CD14-positive monocyte (primary cell): Measurements from ENCODE around the gene CYSTM1. TPM values are rescaled to one million over a fixed set of nuclear protein-coding genes. Genes with fewer than 3 reads are reported as not detected.

Experiments
- DNase-seq, 3 donors: peaks; one replicate each; pipeline ENCODE4 v3.0.0-alpha.2; 2011 to 2022
- H2AFZ ChIP-seq: 2 replicates; pipeline ENCODE4 v1.6.0; 2012; ENCODE audit warnings: mild to moderate bottlenecking, low read depth, low read length, inconsistent platforms; ENCODE audit not compliant: insufficient read depth, poor library complexity, severe bottlenecking
- H3K27ac ChIP-seq, 2 donors: 1 replicate in 1 of 2; 2 replicates in 1 of 2; pipeline ENCODE4 v1.5.1; 2012 to 2013; ENCODE audit warnings: low read length in 2 of 2, control low read depth in 1 of 2, inconsistent platforms in 1 of 2, low read depth in 1 of 2, mild to moderate bottlenecking in 1 of 2
- H3K27me3 ChIP-seq, 2 donors: one replicate each; pipeline versions ENCODE4 v1.6.0 to v1.6.1; 2011 to 2013; ENCODE audit warnings: low read length in 2 of 2; ENCODE audit not compliant: control insufficient read depth in 2 of 2, insufficient read depth in 2 of 2
- H3K36me3 ChIP-seq, 2 donors: replicated peaks in 1 of 2; 1 replicate in 1 of 2; 2 replicates in 1 of 2; pipeline versions ENCODE4 v1.5.1 to v1.6.1; 2012 to 2013; ENCODE audit warnings: low read length in 2 of 2, control low read depth in 1 of 2, inconsistent platforms in 1 of 2, mild to moderate bottlenecking in 1 of 2; ENCODE audit not compliant: insufficient read depth in 2 of 2, control insufficient read depth in 1 of 2
- H3K4me1 ChIP-seq, 2 donors: 1 replicate in 1 of 2; 2 replicates in 1 of 2; pipeline versions ENCODE4 v1.5.1 to v1.6.1; 2012 to 2013; ENCODE audit warnings: low read length in 2 of 2, control low read depth in 1 of 2, inconsistent platforms in 1 of 2, mild to moderate bottlenecking in 1 of 2, moderate library complexity in 1 of 2; ENCODE audit not compliant: insufficient read depth in 2 of 2, control insufficient read depth in 1 of 2
- H3K4me2 ChIP-seq: replicated peaks from 2 replicates; pipeline ENCODE3; 2012; ENCODE audit warnings: low read length, moderate library complexity, mild to moderate bottlenecking; ENCODE audit not compliant: poor library complexity, severe bottlenecking; ENCODE audit errors: extremely low read depth
- H3K4me3 ChIP-seq, 3 experiments: fragments of 200-600 bp in 1 of 3; sonication (generic) in 1 of 3; replicated peaks in 1 of 3; 1 replicate in 2 of 3; 2 replicates in 1 of 3; pipeline ENCODE4 v1.5.1; 2011 to 2013; ENCODE audit warnings: low read length in 3 of 3, mild to moderate bottlenecking in 3 of 3, control low read depth in 2 of 3, low read depth in 2 of 3, inconsistent platforms in 1 of 3, moderate library complexity in 1 of 3
- H3K79me2 ChIP-seq: 2 replicates; pipeline ENCODE4 v1.6.0; 2012; ENCODE audit warnings: mild to moderate bottlenecking, control low read depth, inconsistent platforms, low read length, moderate library complexity; ENCODE audit not compliant: insufficient read depth
- H3K9ac ChIP-seq: 2 replicates; pipeline ENCODE4 v1.6.0; 2017; ENCODE audit warnings: low read length, mild to moderate bottlenecking; ENCODE audit not compliant: insufficient read depth, poor library complexity, severe bottlenecking
- H3K9me3 ChIP-seq, 2 donors: replicated peaks in 1 of 2; 1 replicate in 1 of 2; 2 replicates in 1 of 2; pipeline versions ENCODE4 v1.5.1 to v1.6.1; 2012 to 2013; ENCODE audit warnings: low read length in 2 of 2, control low read depth in 1 of 2; ENCODE audit not compliant: control insufficient read depth in 1 of 2, insufficient read depth in 1 of 2
- H4K20me1 ChIP-seq: 2 replicates; pipeline ENCODE4 v1.6.0; 2012; ENCODE audit warnings: mild to moderate bottlenecking, low read length, control low read depth, moderate library complexity; ENCODE audit not compliant: insufficient read depth
- H3K27ac Mint-ChIP-seq, 7 donors: one replicate each; pipeline ENCODE4 v1.8.0; 2020; ENCODE audit warnings: mild to moderate bottlenecking in 7 of 7, mixed read lengths in 7 of 7, moderate library complexity in 6 of 7, inconsistent platforms in 2 of 7
- H3K27me3 Mint-ChIP-seq, 3 donors: one replicate each; pipeline ENCODE4 v1.8.0; 2021 to 2022; ENCODE audit warnings: low read depth in 3 of 3, mild to moderate bottlenecking in 3 of 3, mixed read lengths in 3 of 3, moderate library complexity in 3 of 3, inconsistent platforms in 1 of 3
- H3K36me3 Mint-ChIP-seq, 2 donors: one replicate each; pipeline ENCODE4 v1.8.0; 2020; ENCODE audit warnings: mixed read lengths in 2 of 2, inconsistent platforms in 1 of 2, mild to moderate bottlenecking in 1 of 2
- H3K4me1 Mint-ChIP-seq: one replicate; pipeline ENCODE4 v1.8.0; 2020; ENCODE audit warnings: mild to moderate bottlenecking, mixed read lengths
- H3K4me3 Mint-ChIP-seq, 2 donors: one replicate each; pipeline ENCODE4 v1.8.0; 2020; ENCODE audit warnings: mild to moderate bottlenecking in 2 of 2, mixed read lengths in 2 of 2, moderate library complexity in 1 of 2
- H3K9me3 Mint-ChIP-seq, 7 donors: one replicate each; pipeline ENCODE4 v1.8.0; 2020 to 2022; ENCODE audit warnings: mixed read lengths in 7 of 7, mild to moderate bottlenecking in 6 of 7, moderate library complexity in 6 of 7, inconsistent platforms in 2 of 7
- WGBS: methylation state at CpG from one replicate; pipeline ENCODE4 v1.1.5; 2013; ENCODE audit warnings: missing lambda C conversion rate; ENCODE audit not compliant: insufficient coverage; 5-methylcytosine and 5-hydroxymethylcytosine counted together
- intact Hi-C, 2 donors: fragments of 100-400 bp; cut with micrococcal nuclease; formaldehyde crosslinking; loops; one replicate each; pipeline versions ENCODE4 v1.15.0 to v1.15.1; 2023
- polyA plus RNA-seq, 3 donors: library from polyadenylated mRNA; depleted of rRNA in 1 of 3; unstranded in 2 of 3; stranded (reverse) in 1 of 3; fragments of 300-500 nt in 2 of 3; fragments of >200 nt in 1 of 3; fragmentation: Illumina TruSeq in 2 of 3; gene quantifications; 1 replicate in 2 of 3; 2 replicates in 1 of 3; pipeline ENCODE4 v1.2.3, GENCODE V29; 2012 to 2021
- TF ChIP-seq, protein P1 (sequence below): fragments of 200-600 bp; IDR thresholded peaks from one replicate; pipeline ENCODE4 v1.8.0; 2022; ENCODE audit warnings: antibody characterized with exemption, mild to moderate bottlenecking

The CYSTM1 gene
- polyA plus RNA-seq, 3 donors = 14.0 to 40.0 (median 36.7) TPM

DNA sequence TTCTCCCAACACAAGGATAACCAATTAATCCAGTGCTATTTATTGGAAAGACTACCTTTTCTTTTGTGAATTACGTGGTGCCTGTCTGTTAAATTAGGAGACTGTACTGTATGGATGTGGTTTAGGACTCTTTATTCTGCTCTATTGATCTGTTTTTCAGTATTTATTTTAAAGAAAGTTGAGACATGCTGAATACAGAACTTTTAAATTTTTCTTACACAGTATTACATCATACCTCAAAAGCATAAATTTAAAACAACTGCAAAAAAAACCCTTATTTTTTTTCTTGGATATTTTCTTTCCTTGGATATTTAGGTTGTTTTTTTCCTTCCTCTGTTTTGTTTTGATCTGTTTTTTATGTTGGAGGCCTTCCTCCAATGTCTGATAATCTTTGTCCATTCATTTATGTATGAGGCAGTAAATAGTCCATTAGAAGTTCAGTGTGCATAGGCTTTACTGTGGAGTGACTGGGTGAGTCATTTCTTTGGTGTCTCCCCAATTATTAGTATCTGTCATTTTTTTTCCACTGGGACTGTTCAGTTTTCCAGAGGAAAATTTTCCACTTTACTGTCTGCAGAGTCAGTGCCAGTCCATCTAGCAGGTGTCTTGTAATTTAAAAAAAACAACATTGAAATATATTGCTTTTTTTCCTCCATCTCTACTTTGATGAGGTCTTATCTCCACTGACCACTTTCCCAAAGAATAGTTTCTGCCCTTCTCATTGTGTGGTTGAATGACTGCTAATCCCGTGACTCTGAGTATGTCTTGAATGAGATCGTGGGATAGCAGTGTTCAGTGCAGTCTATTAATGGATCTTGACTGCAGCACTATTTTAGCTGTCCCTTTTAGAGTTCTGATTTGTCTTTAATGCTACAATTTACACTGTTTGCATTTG, 15.2 kb downstream of the CYSTM1 start:
- H3K4me3 Mint-ChIP-seq = no peak overlapping the region
- Histone ChIP-seq H3K27ac (no peak overlapping the region), H3K4me2 (no peak overlapping the region), H3K79me2 (no peaks in the 10 kb centered on the region), H3K27me3 (no peaks in the 10 kb centered on the region), H3K36me3 (no peaks in the 10 kb centered on the region), H4K20me1 (no peaks in the 10 kb centered on the region), H3K9me3 (no peaks in the 10 kb centered on the region), H3K4me1 (peaks cover 14 to 25% of the 10 kb centered on the region in 2 donors), H2AFZ (no peak overlapping the region), H3K9ac (no peak overlapping the region), H3K4me3 (no peak overlapping the region)
- H3K9me3 Mint-ChIP-seq = peaks cover 0 to 1% (median 0%) of the 10 kb centered on the region in 7 donors
- H3K27me3 Mint-ChIP-seq = no peaks in the 10 kb centered on the region
- no CpG with 5 or more reads among the region's 3 CpGs for WGBS
- H3K36me3 Mint-ChIP-seq = peaks cover 2 to 13% of the 10 kb centered on the region in 2 donors
- TF ChIP-seq, protein P1, sequence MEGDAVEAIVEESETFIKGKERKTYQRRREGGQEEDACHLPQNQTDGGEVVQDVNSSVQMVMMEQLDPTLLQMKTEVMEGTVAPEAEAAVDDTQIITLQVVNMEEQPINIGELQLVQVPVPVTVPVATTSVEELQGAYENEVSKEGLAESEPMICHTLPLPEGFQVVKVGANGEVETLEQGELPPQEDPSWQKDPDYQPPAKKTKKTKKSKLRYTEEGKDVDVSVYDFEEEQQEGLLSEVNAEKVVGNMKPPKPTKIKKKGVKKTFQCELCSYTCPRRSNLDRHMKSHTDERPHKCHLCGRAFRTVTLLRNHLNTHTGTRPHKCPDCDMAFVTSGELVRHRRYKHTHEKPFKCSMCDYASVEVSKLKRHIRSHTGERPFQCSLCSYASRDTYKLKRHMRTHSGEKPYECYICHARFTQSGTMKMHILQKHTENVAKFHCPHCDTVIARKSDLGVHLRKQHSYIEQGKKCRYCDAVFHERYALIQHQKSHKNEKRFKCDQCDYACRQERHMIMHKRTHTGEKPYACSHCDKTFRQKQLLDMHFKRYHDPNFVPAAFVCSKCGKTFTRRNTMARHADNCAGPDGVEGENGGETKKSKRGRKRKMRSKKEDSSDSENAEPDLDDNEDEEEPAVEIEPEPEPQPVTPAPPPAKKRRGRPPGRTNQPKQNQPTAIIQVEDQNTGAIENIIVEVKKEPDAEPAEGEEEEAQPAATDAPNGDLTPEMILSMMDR = no peak
- no peak for DNase-seq
- intact Hi-C loops = loop anchor here (5.0 to 10.0 kb wide), 2 partner anchors 32 to 45 kb away; no protein-coding TSS in a partner anchor
- peaks cover 9% of the 10 kb centered on the region for H3K4me1 Mint-ChIP-seq
- H3K27ac Mint-ChIP-seq = no peak overlapping the region

DNA sequence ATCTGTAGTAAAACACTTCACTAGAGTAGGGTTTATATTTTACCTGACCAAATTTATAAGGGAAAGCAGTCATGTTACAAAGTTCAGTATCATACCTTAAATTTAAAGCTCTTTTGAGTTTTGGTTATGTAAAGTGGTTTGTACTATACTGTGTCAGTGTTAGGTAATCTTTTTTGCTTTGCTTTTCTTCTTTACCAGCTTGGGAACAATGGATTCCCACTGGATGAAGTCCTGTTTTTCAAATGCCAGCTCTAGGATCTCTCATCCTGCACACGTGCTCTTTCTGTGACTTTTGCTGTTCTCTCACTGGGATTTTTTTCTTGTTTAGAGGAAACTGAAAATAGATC, 15.9 kb downstream of the CYSTM1 start:
- Histone ChIP-seq H3K9ac (no peak overlapping the region), H2AFZ (no peak overlapping the region), H3K4me2 (no peak overlapping the region), H3K79me2 (no peaks in the 10 kb centered on the region), H3K4me1 (peaks cover 12 to 26% of the 10 kb centered on the region in 2 donors), H3K27ac (no peak overlapping the region), H3K36me3 (no peaks in the 10 kb centered on the region), H4K20me1 (no peaks in the 10 kb centered on the region), H3K27me3 (no peaks in the 10 kb centered on the region), H3K4me3 (no peak overlapping the region), H3K9me3 (no peaks in the 10 kb centered on the region)
- Mint-ChIP-seq H3K27me3 (no peaks in the 10 kb centered on the region), H3K27ac (no peak overlapping the region), H3K36me3 (peaks cover 2 to 13% of the 10 kb centered on the region in 2 donors), H3K4me1 (peaks cover 13% of the 10 kb centered on the region), H3K4me3 (no peak overlapping the region), H3K9me3 (peaks cover 0 to 1% (median 0%) of the 10 kb centered on the region in 7 donors)
- DNase-seq = no peak
- intact Hi-C loops = no loop called here
- TF ChIP-seq, protein P1 = no peak
- WGBS = no CpG with 5 or more reads among the region's 1 CpG
